Lower leg skin (tissue), 3 donors: ENCODE results near the gene RGL3.
"Not testable (repeated sequence)": the region's sequence is repeated elsewhere in the genome, so short reads cannot be mapped to it uniquely, and the experiment has no call there.

Experiments
- POLR2A ChIP-seq, 2 donors: fragments of 450-650 bp; IDR thresholded peaks; one replicate each; pipeline ENCODE4 v1.6.1; 2016 to 2017; ENCODE audit warnings: antibody characterized with exemption in 2 of 2, mild to moderate bottlenecking in 1 of 2, moderate library complexity in 1 of 2
- TF ChIP-seq, protein P1 (sequence below), 3 donors: fragments of 450-650 bp; IDR thresholded peaks; one replicate each; pipeline ENCODE4 v1.5.1; 2016; ENCODE audit warnings: antibody characterized with exemption in 3 of 3, mild to moderate bottlenecking in 3 of 3, moderate library complexity in 2 of 3

DNA sequence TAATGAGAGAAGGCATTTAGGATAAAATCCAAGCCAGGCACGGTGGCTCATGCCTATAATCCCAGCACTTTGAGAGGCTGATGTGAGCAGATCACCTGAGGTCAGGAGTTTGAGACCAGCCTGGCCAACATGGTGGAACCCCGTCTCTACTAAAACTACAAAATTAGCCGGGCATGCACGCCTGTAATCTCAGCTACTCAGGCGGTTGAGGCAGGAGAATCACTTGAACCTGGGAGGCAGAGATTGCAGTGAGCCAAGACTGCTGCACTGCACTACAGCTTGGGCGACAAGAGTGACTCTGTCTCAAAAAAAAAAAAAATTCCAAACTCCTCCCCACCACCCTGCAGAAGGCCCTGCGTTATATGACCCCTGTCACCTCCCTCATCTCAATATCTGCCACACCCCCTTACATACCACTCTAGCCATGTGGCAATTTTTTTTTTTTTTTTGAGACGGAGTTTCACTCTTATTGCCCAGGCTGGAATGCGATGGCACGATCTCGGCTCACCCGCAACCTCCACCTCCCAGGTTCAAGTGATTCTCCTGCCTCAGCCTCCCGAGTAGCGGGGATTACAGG lies 39.8 kb downstream of the RGL3 start:
- TF ChIP-seq, protein P1, sequence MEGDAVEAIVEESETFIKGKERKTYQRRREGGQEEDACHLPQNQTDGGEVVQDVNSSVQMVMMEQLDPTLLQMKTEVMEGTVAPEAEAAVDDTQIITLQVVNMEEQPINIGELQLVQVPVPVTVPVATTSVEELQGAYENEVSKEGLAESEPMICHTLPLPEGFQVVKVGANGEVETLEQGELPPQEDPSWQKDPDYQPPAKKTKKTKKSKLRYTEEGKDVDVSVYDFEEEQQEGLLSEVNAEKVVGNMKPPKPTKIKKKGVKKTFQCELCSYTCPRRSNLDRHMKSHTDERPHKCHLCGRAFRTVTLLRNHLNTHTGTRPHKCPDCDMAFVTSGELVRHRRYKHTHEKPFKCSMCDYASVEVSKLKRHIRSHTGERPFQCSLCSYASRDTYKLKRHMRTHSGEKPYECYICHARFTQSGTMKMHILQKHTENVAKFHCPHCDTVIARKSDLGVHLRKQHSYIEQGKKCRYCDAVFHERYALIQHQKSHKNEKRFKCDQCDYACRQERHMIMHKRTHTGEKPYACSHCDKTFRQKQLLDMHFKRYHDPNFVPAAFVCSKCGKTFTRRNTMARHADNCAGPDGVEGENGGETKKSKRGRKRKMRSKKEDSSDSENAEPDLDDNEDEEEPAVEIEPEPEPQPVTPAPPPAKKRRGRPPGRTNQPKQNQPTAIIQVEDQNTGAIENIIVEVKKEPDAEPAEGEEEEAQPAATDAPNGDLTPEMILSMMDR (IDR thresholded peaks at IDR 0.05), result not testable (repeated sequence)
- TF ChIP-seq POLR2A (IDR thresholded peaks at IDR 0.05), result not testable (repeated sequence)
